Measurements from ENCODE around the gene RER1. TPM values are rescaled to one million over a fixed set of nuclear protein-coding genes. Genes with fewer than 3 reads are reported as not detected.

Gene RER1
- total RNA-seq, 4 donors from 2014 or later: 42.9 to 141 (median 120) TPM

- Histone ChIP-seq H3K4me1 (peaks cover 0 to 5% (median 0%) of the 10 kb centered on the region in 4 donors), H3K4me3 (no peak overlapping the region), H3K27ac (no peak overlapping the region), H3K36me3 (no peaks in the 10 kb centered on the region), H3K27me3 (peaks cover 0 to 12% of the 10 kb centered on the region in 2 donors), H3K9me3 (no peaks in the 10 kb centered on the region)
- no peak for DNase-seq
- TF ChIP-seq CTCF (IDR thresholded peaks at IDR 0.05): no peak
- no peak for TF ChIP-seq POLR2A (IDR thresholded peaks at IDR 0.05)
Measured at GRCh38 chr1:2445162-2445822, 53.7 kb downstream of the RER1 start.

GRCh38 chr1:2445823-2446215, 54.2 kb downstream of the RER1 start:
- no peak overlapping the region for H3K4me3 ChIP-seq
- TF ChIP-seq POLR2A (IDR thresholded peaks at IDR 0.05) (no peak), CTCF (IDR thresholded peaks at IDR 0.05) (no peak)
- H3K9me3 ChIP-seq: no peaks in the 10 kb centered on the region
- H3K27ac ChIP-seq: no peak overlapping the region
- no peak for DNase-seq
- H3K4me1 ChIP-seq: peaks cover 0 to 5% (median 0%) of the 10 kb centered on the region in 4 donors
- peaks cover 0 to 12% of the 10 kb centered on the region in 2 donors for H3K27me3 ChIP-seq
- H3K36me3 ChIP-seq: no peaks in the 10 kb centered on the region

- H3K36me3 ChIP-seq: no peaks in the 10 kb centered on the region
- no peaks in the 10 kb centered on the region for H3K9me3 ChIP-seq
- TF ChIP-seq CTCF (IDR thresholded peaks at IDR 0.05): no peak
- TF ChIP-seq POLR2A (IDR thresholded peaks at IDR 0.05): no peak
- H3K4me3 ChIP-seq: no peak overlapping the region
- DNase-seq: no peak
- peaks cover 0 to 12% of the 10 kb centered on the region in 2 donors for H3K27me3 ChIP-seq
- H3K27ac ChIP-seq: no peak overlapping the region
- peaks cover 0 to 5% (median 0%) of the 10 kb centered on the region in 4 donors for H3K4me1 ChIP-seq
Measured at GRCh38 chr1:2446394-2446793, 54.8 kb downstream of the RER1 start.

GRCh38 chr1:2446861-2447260, 55.2 kb downstream of the RER1 start:
- Histone ChIP-seq H3K4me1 (peaks cover 0 to 5% (median 0%) of the 10 kb centered on the region in 4 donors), H3K27me3 (peaks cover 0 to 12% of the 10 kb centered on the region in 2 donors), H3K4me3 (no peak overlapping the region), H3K27ac (no peak overlapping the region), H3K36me3 (no peaks in the 10 kb centered on the region), H3K9me3 (no peaks in the 10 kb centered on the region)
- no peak for DNase-seq
- no peak for TF ChIP-seq POLR2A (IDR thresholded peaks at IDR 0.05)
- no peak for TF ChIP-seq CTCF (IDR thresholded peaks at IDR 0.05)

GRCh38 chr1:2447276-2448097, 55.8 kb downstream of the RER1 start:
- DNase-seq: no peak
- peaks cover 0 to 5% (median 0%) of the 10 kb centered on the region in 4 donors for H3K4me1 ChIP-seq
- peaks cover 0 to 12% of the 10 kb centered on the region in 2 donors for H3K27me3 ChIP-seq
- TF ChIP-seq CTCF (IDR thresholded peaks at IDR 0.05) (no peak), POLR2A (IDR thresholded peaks at IDR 0.05) (no peak)
- no peak overlapping the region for H3K4me3 ChIP-seq
- H3K27ac ChIP-seq: no peak overlapping the region
- no peaks in the 10 kb centered on the region for H3K36me3 ChIP-seq
- no peaks in the 10 kb centered on the region for H3K9me3 ChIP-seq
